PC-3 (cell line): ENCODE results near the gene SYNJ2. TPM values are rescaled to one million over a fixed set of nuclear protein-coding genes. Genes with fewer than 3 reads are reported as not detected.

ENCODE experiments used
- ATAC-seq: fragments of 200-7000 bp; cut with Tn5 transposase; 2 replicates; pipeline ENCODE4 v1.9.1; 2020; ENCODE audit warnings: mild to moderate bottlenecking, moderate library complexity
- BruUV-seq: library from RNA; stranded (reverse); fragments of 400-500 nt; replicated peaks from 2 replicates; lab custom pipeline; 2021; lab: Mats Ljungman, UMichigan
- CTCF ChIA-PET: fragments of 300-600 bp; sonication (Branson Sonifier 250); formaldehyde crosslinking; loops from one replicate; lab custom pipeline; 2022; ENCODE audit warnings: antibody characterized with exemption; lab: Charles Lee
- POLR2A ChIA-PET: fragments of 300-600 bp; sonication (Branson Sonifier 250); formaldehyde crosslinking; loops from one replicate; lab custom pipeline; 2022; ENCODE audit warnings: antibody characterized with exemption; ENCODE audit not compliant: unreplicated experiment; lab: Charles Lee
- DNase-seq: peaks from one replicate; pipeline ENCODE4 v3.0.0-alpha.2; 2015
- H2AFZ ChIP-seq: fragments of 300-600 bp; sonication (generic); 2 replicates; pipeline ENCODE4 v1.6.0; 2016; ENCODE audit warnings: antibody characterized with exemption, low read length
- H3F3A ChIP-seq: fragments of 300-600 bp; sonication (generic); one replicate; pipeline ENCODE4 v1.6.0; 2017; ENCODE audit warnings: antibody characterized with exemption, low read length, control low read depth, mild to moderate bottlenecking; ENCODE audit not compliant: unreplicated experiment
- H3K27ac ChIP-seq: fragments of 300-600 bp; sonication (generic); 2 replicates; pipeline ENCODE4 v1.5.1; 2016; ENCODE audit warnings: mild to moderate bottlenecking, low read length
- H3K27me3 ChIP-seq: fragments of 300-600 bp; sonication (generic); 2 replicates; pipeline ENCODE4 v1.6.1; 2016; ENCODE audit warnings: low read length, mixed read lengths
- H3K36me3 ChIP-seq: fragments of 300-600 bp; sonication (generic); 2 replicates; pipeline ENCODE4 v1.6.1; 2016; ENCODE audit warnings: low read depth, mixed run types, low read length, mixed read lengths
- H3K4me1 ChIP-seq: fragments of 300-600 bp; sonication (generic); 2 replicates; pipeline ENCODE4 v1.5.1; 2016; ENCODE audit warnings: low read length; ENCODE audit not compliant: insufficient read depth
- H3K4me2 ChIP-seq: fragments of 300-600 bp; sonication (generic); 2 replicates; pipeline ENCODE4 v1.6.0; 2016; ENCODE audit warnings: low read length
- H3K4me3 ChIP-seq: fragments of 300-600 bp; sonication (generic); 2 replicates; pipeline ENCODE4 v1.5.1; 2016; ENCODE audit warnings: mild to moderate bottlenecking, low read length, mixed read lengths
- H3K79me2 ChIP-seq: fragments of 300-600 bp; sonication (generic); 2 replicates; pipeline ENCODE4 v1.6.1; 2017; ENCODE audit warnings: low read length, mixed read lengths
- H3K9ac ChIP-seq: fragments of 300-600 bp; sonication (generic); 2 replicates; pipeline ENCODE4 v1.6.0; 2016; ENCODE audit warnings: mild to moderate bottlenecking, low read length
- H3K9me2 ChIP-seq: fragments of 300-600 bp; sonication (generic); replicated peaks from 2 replicates; pipeline ENCODE4 v1.6.1; 2016; ENCODE audit warnings: mixed run types, low read length, mixed read lengths
- H3K9me3 ChIP-seq: fragments of 300-600 bp; sonication (generic); 2 replicates; pipeline ENCODE4 v1.6.1; 2016; ENCODE audit warnings: low read length, mixed read lengths
- H4K20me1 ChIP-seq: fragments of 300-600 bp; sonication (generic); 2 replicates; pipeline ENCODE4 v1.6.1; 2016; ENCODE audit warnings: low read length, mixed read lengths
- CTCF ChIP-seq: fragments of 300-600 bp; sonication (generic); conservative IDR thresholded peaks from 2 replicates; pipeline ENCODE4 v1.5.1; 2017; ENCODE audit warnings: antibody characterized with exemption, low read depth, mild to moderate bottlenecking, low read length
- EZH2 ChIP-seq: fragments of 300-600 bp; sonication (generic); IDR thresholded peaks from one replicate; pipeline ENCODE4 v1.6.1; 2017; ENCODE audit warnings: antibody characterized with exemption, mild to moderate bottlenecking, low read length; ENCODE audit not compliant: unreplicated experiment
- EZH2phosphoT487 ChIP-seq: fragments of 300-600 bp; sonication (generic); IDR thresholded peaks from 2 replicates; pipeline ENCODE4 v1.6.1; 2018; ENCODE audit warnings: mild to moderate bottlenecking, antibody characterized with exemption, low read length, borderline replicate concordance
- intact Hi-C: fragments of 100-400 bp; cut with micrococcal nuclease; formaldehyde crosslinking; loops from 2 replicates; pipeline ENCODE4 v1.9.0; 2023
- total RNA-seq: library from RNA; depleted of rRNA; stranded (reverse); fragments of >200 nt; gene quantifications from 2 replicates; pipeline ENCODE4 v1.2.3, GENCODE V29; 2014

SYNJ2 gene
- total RNA-seq, 1 experiment from 2014 or later, result 21.5 TPM

GRCh38 chr6:158036261-158036660 is 54.6 kb downstream of the SYNJ2 start:
- Histone ChIP-seq H3K4me2 (no peak overlapping the region), H2AFZ (no peak overlapping the region), H4K20me1 (no peaks in the 10 kb centered on the region), H3K79me2 (peaks cover 4% of the 10 kb centered on the region), H3F3A (no peaks in the 10 kb centered on the region), H3K9ac (no peak overlapping the region), H3K9me2 (no peaks in the 10 kb centered on the region), H3K4me1 (peaks cover 25% of the 10 kb centered on the region), H3K4me3 (no peak overlapping the region), H3K27ac (no peak overlapping the region), H3K36me3 (0 out of 2 replicates have a peak, but pooled peaks cover 4% of the 10 kb centered on the region), H3K27me3 (no peaks in the 10 kb centered on the region), H3K9me3 (no peaks in the 10 kb centered on the region)
- ATAC-seq (no peak), DNase-seq (no peak)
- BruUV-seq, result no TSS peak
- intact Hi-C loops, result no loop called here
- ChIA-PET CTCF (no interaction called here), POLR2A (no interaction called here)
- no peak for TF ChIP-seq EZH2
- TF ChIP-seq EZH2phosphoT487, result no peak
- TF ChIP-seq CTCF, result no peak

GRCh38 chr6:158037021-158037420 is 55.4 kb downstream of the SYNJ2 start:
- Histone ChIP-seq H3K36me3 (0 out of 2 replicates have a peak, but pooled peaks cover 4% of the 10 kb centered on the region), H3K9ac (no peak overlapping the region), H3K79me2 (peaks cover 11% of the 10 kb centered on the region), H2AFZ (no peak overlapping the region), H3F3A (no peaks in the 10 kb centered on the region), H3K4me3 (no peak overlapping the region), H3K27me3 (no peaks in the 10 kb centered on the region), H4K20me1 (no peaks in the 10 kb centered on the region), H3K9me3 (no peaks in the 10 kb centered on the region), H3K9me2 (no peaks in the 10 kb centered on the region), H3K4me1 (peaks cover 33% of the 10 kb centered on the region), H3K4me2 (no peak overlapping the region), H3K27ac (no peak overlapping the region)
- intact Hi-C loops, result no loop called here
- no TSS peak for BruUV-seq
- ATAC-seq (no peak), DNase-seq (no peak)
- TF ChIP-seq EZH2phosphoT487, result no peak
- CTCF ChIA-PET, result no interaction called here
- POLR2A ChIA-PET, result no interaction called here

GRCh38 chr6:158037771-158038170 is 56.1 kb downstream of the SYNJ2 start:
- H3K9me3 ChIP-seq, result no peaks in the 10 kb centered on the region
- intact Hi-C loops, result no loop called here
- H3K27ac ChIP-seq, result no peak overlapping the region
- H3K4me1 ChIP-seq, result peaks cover 40% of the 10 kb centered on the region
- ChIA-PET POLR2A (no interaction called here), CTCF (no interaction called here)
- TF ChIP-seq EZH2, result no peak
- TF ChIP-seq CTCF, result no peak
- TF ChIP-seq EZH2phosphoT487, result no peak
- no peaks in the 10 kb centered on the region for H4K20me1 ChIP-seq
- no peaks in the 10 kb centered on the region for H3K9me2 ChIP-seq
- H3K36me3 ChIP-seq, result 0 out of 2 replicates have a peak, but pooled peaks cover 4% of the 10 kb centered on the region
- ATAC-seq (no peak), DNase-seq (no peak)
- no peak overlapping the region for H3K4me2 ChIP-seq
- no peak overlapping the region for H3K4me3 ChIP-seq
- no peaks in the 10 kb centered on the region for H3K27me3 ChIP-seq
- BruUV-seq, result no TSS peak
- H2AFZ ChIP-seq, result no peak overlapping the region
- H3K9ac ChIP-seq, result no peak overlapping the region
- peaks cover 11% of the 10 kb centered on the region for H3K79me2 ChIP-seq
- no peaks in the 10 kb centered on the region for H3F3A ChIP-seq
